ENCODE data around the gene LACTB. TPM values are rescaled to one million over a fixed set of nuclear protein-coding genes. Genes with fewer than 3 reads are reported as not detected.

Gene LACTB
- polyA plus RNA-seq, 1 experiment: 8.1 TPM

GRCh38 chr15:63189941-63190768, 68.5 kb downstream of the LACTB start:
- CTCF ChIA-PET: interaction anchor here (0.8 to 1.3 kb wide), 4 partner anchors 13 to 75 kb away, joined by 3 read pairs; no protein-coding TSS in a partner anchor
- Histone ChIP-seq H3K4me3 (ENCODE audit: low read depth, low read length) (peak overlapping the region; percentile 91), H3K36me3 (ENCODE audit: control insufficient read depth, insufficient read depth, low read length) (no peaks in the 10 kb centered on the region), H3K27me3 (ENCODE audit: control insufficient read depth, insufficient read depth, low read length) (no peaks in the 10 kb centered on the region)
- no peak for DNase-seq (ENCODE audit: low read depth)
- TF ChIP-seq CTCF (IDR thresholded peaks at IDR 0.05; ENCODE audit: insufficient read depth, low read depth, low read length): no peak
- POLR2A ChIA-PET: no interaction called here

- TF ChIP-seq CTCF (IDR thresholded peaks at IDR 0.05; ENCODE audit: insufficient read depth, low read depth, low read length): no peak
- Histone ChIP-seq H3K4me3 (ENCODE audit: low read depth, low read length) (peak overlapping the region; percentile 91), H3K36me3 (ENCODE audit: control insufficient read depth, insufficient read depth, low read length) (no peaks in the 10 kb centered on the region), H3K27me3 (ENCODE audit: control insufficient read depth, insufficient read depth, low read length) (no peaks in the 10 kb centered on the region)
- ChIA-PET POLR2A (no interaction called here), CTCF (interaction anchor here (0.8 to 1.3 kb wide), 4 partner anchors 13 to 74 kb away, joined by 3 read pairs; no protein-coding TSS in a partner anchor)
- DNase-seq (ENCODE audit: low read depth): no peak
These were observed 69.3 kb downstream of the LACTB start for GRCh38 chr15:63190769-63191649.

Other genes starting within 250 kb of the LACTB start
- 1,575 and 2,338 TPM in 2 replicates for gene TPM1, start 79.1 kb upstream of the LACTB start, polyA plus RNA-seq (2011; rRNA removed)
- 171 and 490 TPM in 2 replicates for gene RPS27L, start 35.6 kb downstream of the LACTB start, polyA plus RNA-seq (2011; rRNA removed)
- gene RAB8B, start 67.7 kb downstream of the LACTB start, polyA plus RNA-seq (2011; rRNA removed): 16.4 and 39.7 TPM in 2 replicates
- 12.6 and 20.4 TPM in 2 replicates for gene APH1B, start 155.7 kb downstream of the LACTB start, polyA plus RNA-seq (2011; rRNA removed)

Measured in BJ (cell line).